Measurements from ENCODE around the gene MUTYH. TPM values are rescaled to one million over a fixed set of nuclear protein-coding genes. Genes with fewer than 3 reads are reported as not detected.
A peak's percentile ranks its signal among the peaks of the same experiment; 100 is the strongest.

Gene MUTYH
- total and polyA plus RNA-seq, 2 experiments from 2014 or later = 10.6 to 15.0 TPM

DNA sequence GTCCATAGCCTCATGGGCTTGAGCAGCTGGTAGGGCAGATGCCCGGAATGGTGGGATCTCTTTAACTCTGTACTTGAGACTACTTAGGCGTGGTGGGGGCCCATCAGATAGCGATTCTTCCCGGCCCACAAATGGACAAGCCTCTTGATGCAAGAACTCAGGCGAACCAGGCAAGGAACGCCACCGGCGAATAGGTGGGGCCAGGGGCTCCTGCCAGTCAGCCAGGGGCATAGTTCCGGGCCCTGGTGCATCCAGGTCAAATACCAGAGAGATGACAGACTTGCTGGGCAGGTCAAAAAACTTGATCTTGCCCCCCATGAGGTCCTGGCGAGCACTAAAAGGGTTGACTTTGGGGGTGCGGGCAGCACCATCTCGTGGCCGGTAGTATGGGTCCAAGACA is 4.8 kb upstream of the MUTYH start:
- Histone ChIP-seq H3K4me3 (no peak overlapping the region), H3K79me2 (ENCODE audit: insufficient read depth) (peaks cover 24% of the 10 kb centered on the region), H3K4me2 (ENCODE audit: unreplicated experiment) (no peak overlapping the region), H3F3A (ENCODE audit: insufficient read depth) (peaks cover 23% of the 10 kb centered on the region), H4K20me1 (ENCODE audit: insufficient read depth) (no peaks in the 10 kb centered on the region), H3K9me2 (ENCODE audit: insufficient read depth) (no peaks in the 10 kb centered on the region), H3K36me3 (ENCODE audit: low read depth) (peaks cover 20% of the 10 kb centered on the region; the same call in 1 of the 2 replicates), H2AFZ (no peak overlapping the region), H3K9ac (no peak overlapping the region), H3K27me3 (replicated peaks; ENCODE audit: insufficient read depth) (no peaks in the 10 kb centered on the region), H3K4me1 (ENCODE audit: insufficient read depth) (peaks cover 27% of the 10 kb centered on the region), H3K9me3 (ENCODE audit: low read depth) (no peaks in the 10 kb centered on the region), H3K27ac (no peak overlapping the region)
- DNase-seq = no peak
- in situ Hi-C loops (cut with MboI) = loop anchor here (5.0 kb wide), 1 partner anchor 147 kb away; the partner anchor contains the start of gene TESK2
- WGBS, 2 experiments (ENCODE audit: low coverage in 1 of 2, low lambda C conversion rate in 2 of 2, missing lambda C conversion rate in 2 of 2) = 89 to 91% methylated on average over 13 of the region's 13 CpGs
- no peak for TF ChIP-seq EZH2 (IDR thresholded peaks at IDR 0.05; ENCODE audit: insufficient read depth, poor library complexity, severe bottlenecking)
- TF ChIP-seq EZH2phosphoT487 (IDR thresholded peaks at IDR 0.05; ENCODE audit: insufficient read depth, low read depth) = no peak

DNA sequence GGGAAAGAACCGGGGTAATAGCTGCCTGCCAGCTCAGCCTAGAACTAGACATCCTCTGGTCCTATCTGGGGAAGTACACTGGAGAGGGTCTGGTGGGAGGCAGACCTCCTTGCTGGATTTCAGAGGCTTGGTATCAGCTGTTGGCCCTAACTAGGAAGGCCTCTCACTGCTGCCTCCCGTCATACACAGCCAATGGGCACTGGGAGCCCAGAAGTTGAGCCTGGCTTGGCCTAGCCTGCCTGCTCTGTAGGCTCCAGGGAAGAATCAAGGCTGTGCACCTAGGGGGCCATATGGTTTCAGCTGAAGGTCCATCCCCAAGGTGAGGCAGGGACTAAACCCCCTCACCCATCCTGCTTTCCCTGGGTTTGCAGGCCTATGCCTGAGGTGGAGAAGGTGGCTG is 4.3 kb upstream of the MUTYH start:
- H3K36me3 ChIP-seq (ENCODE audit: low read depth) = peaks cover 20% of the 10 kb centered on the region; the same call in 1 of the 2 replicates
- no peak for TF ChIP-seq EZH2phosphoT487 (IDR thresholded peaks at IDR 0.05; ENCODE audit: insufficient read depth, low read depth)
- TF ChIP-seq EZH2 (IDR thresholded peaks at IDR 0.05; ENCODE audit: insufficient read depth, poor library complexity, severe bottlenecking) = no peak
- H2AFZ ChIP-seq = no peak overlapping the region
- H3K9ac ChIP-seq = no peak overlapping the region
- peaks cover 24% of the 10 kb centered on the region for H3K79me2 ChIP-seq (ENCODE audit: insufficient read depth)
- WGBS, 2 experiments (ENCODE audit: low coverage in 1 of 2, low lambda C conversion rate in 2 of 2, missing lambda C conversion rate in 2 of 2) = 95% methylated on average over 2 of the region's 2 CpGs
- H4K20me1 ChIP-seq (ENCODE audit: insufficient read depth) = no peaks in the 10 kb centered on the region
- no peaks in the 10 kb centered on the region for H3K9me2 ChIP-seq (ENCODE audit: insufficient read depth)
- H3F3A ChIP-seq (ENCODE audit: insufficient read depth) = peaks cover 23% of the 10 kb centered on the region
- H3K4me3 ChIP-seq = no peak overlapping the region
- no peaks in the 10 kb centered on the region for H3K9me3 ChIP-seq (ENCODE audit: low read depth)
- peaks cover 27% of the 10 kb centered on the region for H3K4me1 ChIP-seq (ENCODE audit: insufficient read depth)
- in situ Hi-C loops (cut with MboI) = no loop called here
- no peak overlapping the region for H3K27ac ChIP-seq
- DNase-seq = no peak
- no peaks in the 10 kb centered on the region for H3K27me3 ChIP-seq (replicated peaks; ENCODE audit: insufficient read depth)
- H3K4me2 ChIP-seq (ENCODE audit: unreplicated experiment) = no peak overlapping the region

GRCh38 chr1:45340816-45341466 is 701 bp upstream of the MUTYH start:
- H2AFZ ChIP-seq = peak overlapping the region; percentile 80
- H3K27me3 ChIP-seq (replicated peaks; ENCODE audit: insufficient read depth) = no peaks in the 10 kb centered on the region
- peaks cover 20% of the 10 kb centered on the region; the same call in 1 of the 2 replicates for H3K36me3 ChIP-seq (ENCODE audit: low read depth)
- H3K4me2 ChIP-seq (ENCODE audit: unreplicated experiment) = peak overlapping the region; percentile 80
- DNase-seq = peak; percentile 45
- H3K9me3 ChIP-seq (ENCODE audit: low read depth) = no peaks in the 10 kb centered on the region
- H3K4me3 ChIP-seq = peak overlapping the region; percentile 81
- H3K4me1 ChIP-seq (ENCODE audit: insufficient read depth) = peaks cover 16% of the 10 kb centered on the region
- H3F3A ChIP-seq (ENCODE audit: insufficient read depth) = peaks cover 18% of the 10 kb centered on the region
- H3K9ac ChIP-seq = peak overlapping the region; percentile 89
- WGBS, 2 experiments (ENCODE audit: low coverage in 1 of 2, low lambda C conversion rate in 2 of 2, missing lambda C conversion rate in 2 of 2) = 25 to 31% methylated on average over 6 of the region's 6 CpGs
- no peak for TF ChIP-seq EZH2phosphoT487 (IDR thresholded peaks at IDR 0.05; ENCODE audit: insufficient read depth, low read depth)
- TF ChIP-seq EZH2 (IDR thresholded peaks at IDR 0.05; ENCODE audit: insufficient read depth, poor library complexity, severe bottlenecking) = no peak
- H3K9me2 ChIP-seq (ENCODE audit: insufficient read depth) = no peaks in the 10 kb centered on the region
- in situ Hi-C loops (cut with MboI) = no loop called here
- H3K79me2 ChIP-seq (ENCODE audit: insufficient read depth) = peaks cover 53% of the 10 kb centered on the region
- H4K20me1 ChIP-seq (ENCODE audit: insufficient read depth) = no peaks in the 10 kb centered on the region
- H3K27ac ChIP-seq = peak overlapping the region; percentile 91

DNA sequence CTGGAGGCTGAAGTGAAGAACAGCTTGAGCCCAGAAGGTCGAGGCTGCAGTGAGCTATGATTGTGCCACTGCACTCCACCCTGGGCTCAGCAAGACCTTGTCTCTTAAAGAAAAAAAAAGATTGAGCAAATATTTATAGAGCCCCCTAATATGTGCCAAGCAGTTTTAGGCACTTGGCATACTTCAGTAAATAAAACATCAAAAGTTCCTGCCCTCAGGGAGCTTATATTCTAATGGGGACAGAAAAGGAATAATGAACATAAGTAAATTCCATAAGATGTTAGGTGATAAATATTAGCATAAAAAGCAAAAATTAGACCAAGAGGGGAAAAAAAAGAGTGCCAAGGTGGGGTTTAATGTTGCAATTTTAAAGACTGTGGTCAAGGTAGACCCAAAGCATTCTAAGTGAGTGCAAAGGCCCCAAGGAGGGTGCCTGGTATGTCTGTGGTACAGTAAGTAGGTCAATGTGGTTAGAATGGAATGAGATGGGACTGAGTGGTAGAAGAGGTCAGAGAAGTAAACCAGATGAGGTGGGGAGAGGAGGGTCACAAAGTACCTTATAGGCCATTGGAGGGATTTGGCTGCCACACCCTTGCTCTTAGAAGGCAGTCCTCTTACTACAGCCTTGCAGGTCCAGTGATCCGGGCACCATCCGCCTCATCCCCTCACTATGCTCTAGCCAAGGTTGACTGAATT is 2.5 kb downstream of the MUTYH start:
- H2AFZ ChIP-seq = no peak overlapping the region
- no peak for DNase-seq
- no peak for TF ChIP-seq EZH2 (IDR thresholded peaks at IDR 0.05; ENCODE audit: insufficient read depth, poor library complexity, severe bottlenecking)
- TF ChIP-seq EZH2phosphoT487 (IDR thresholded peaks at IDR 0.05; ENCODE audit: insufficient read depth, low read depth) = no peak
- H3K4me3 ChIP-seq = no peak overlapping the region
- no peaks in the 10 kb centered on the region for H3K9me2 ChIP-seq (ENCODE audit: insufficient read depth)
- H3K4me1 ChIP-seq (ENCODE audit: insufficient read depth) = peaks cover 16% of the 10 kb centered on the region
- H3K4me2 ChIP-seq (ENCODE audit: unreplicated experiment) = no peak overlapping the region
- no peaks in the 10 kb centered on the region for H4K20me1 ChIP-seq (ENCODE audit: insufficient read depth)
- H3K36me3 ChIP-seq (ENCODE audit: low read depth) = peaks cover 6% of the 10 kb centered on the region; the same call in 1 of the 2 replicates
- H3K9me3 ChIP-seq (ENCODE audit: low read depth) = no peaks in the 10 kb centered on the region
- in situ Hi-C loops (cut with MboI) = no loop called here
- no peaks in the 10 kb centered on the region for H3K27me3 ChIP-seq (replicated peaks; ENCODE audit: insufficient read depth)
- H3K79me2 ChIP-seq (ENCODE audit: insufficient read depth) = peaks cover 54% of the 10 kb centered on the region
- WGBS, 2 experiments (ENCODE audit: low coverage in 1 of 2, low lambda C conversion rate in 2 of 2, missing lambda C conversion rate in 2 of 2) = 81 to 86% methylated on average over 3 of the region's 3 CpGs
- H3K9ac ChIP-seq = no peak overlapping the region
- no peak overlapping the region for H3K27ac ChIP-seq
- peaks cover 18% of the 10 kb centered on the region for H3F3A ChIP-seq (ENCODE audit: insufficient read depth)

All from GM23248 (cell line).